Left ventricle myocardium inferior (tissue), 1 donor: ENCODE results near the gene AP4E1. TPM values are rescaled to one million over a fixed set of nuclear protein-coding genes. Genes with fewer than 3 reads are reported as not detected.
"Not testable (repeated sequence)": the region's sequence is repeated elsewhere in the genome, so short reads cannot be mapped to it uniquely, and the experiment has no call there.

Experiments
- DNase-seq: peaks from one replicate; pipeline ENCODE4 v3.0.0-alpha.2; 2020
- H3K27ac ChIP-seq: fragments of 200-600 bp; replicated peaks from 2 replicates; pipeline ENCODE4 v1.8.0; 2021
- H3K27me3 ChIP-seq: fragments of 200-600 bp; 2 replicates; pipeline ENCODE4 v1.8.0; 2021; ENCODE audit warnings: low read depth
- H3K36me3 ChIP-seq: fragments of 200-600 bp; 2 replicates; pipeline ENCODE4 v1.8.0; 2021
- H3K4me1 ChIP-seq: fragments of 200-600 bp; 2 replicates; pipeline ENCODE4 v1.8.0; 2021
- H3K4me3 ChIP-seq: fragments of 200-600 bp; 2 replicates; pipeline ENCODE4 v1.8.0; 2021; ENCODE audit warnings: mild to moderate bottlenecking, moderate library complexity
- H3K9me3 ChIP-seq: fragments of 200-600 bp; replicated peaks from 2 replicates; pipeline ENCODE4 v1.8.0; 2021
- intact Hi-C: fragments of 100-400 bp; cut with micrococcal nuclease; formaldehyde crosslinking; loops from one replicate; pipeline ENCODE4 v1.11.0; 2022
- total RNA-seq: library from RNA; stranded (reverse); fragmentation: NEBNext Ultra II Directional; extraction: Animal tissue kit (Norgen Biotek cat#: 25700); gene quantifications from one replicate; pipeline ENCODE4 v1.2.1, GENCODE V29; 2021
- TF ChIP-seq, protein P1 (sequence below): fragments of 200-600 bp; IDR thresholded peaks from 2 replicates; pipeline ENCODE4 v1.8.0; 2021; ENCODE audit warnings: antibody characterized with exemption, mild to moderate bottlenecking, borderline replicate concordance
- donor health status: DM: no; HTN: yes; CAD: no; lungs with severe emphysema.

Gene AP4E1
- total RNA-seq, 1 donor from 2014 or later = 8.0 TPM

DNA sequence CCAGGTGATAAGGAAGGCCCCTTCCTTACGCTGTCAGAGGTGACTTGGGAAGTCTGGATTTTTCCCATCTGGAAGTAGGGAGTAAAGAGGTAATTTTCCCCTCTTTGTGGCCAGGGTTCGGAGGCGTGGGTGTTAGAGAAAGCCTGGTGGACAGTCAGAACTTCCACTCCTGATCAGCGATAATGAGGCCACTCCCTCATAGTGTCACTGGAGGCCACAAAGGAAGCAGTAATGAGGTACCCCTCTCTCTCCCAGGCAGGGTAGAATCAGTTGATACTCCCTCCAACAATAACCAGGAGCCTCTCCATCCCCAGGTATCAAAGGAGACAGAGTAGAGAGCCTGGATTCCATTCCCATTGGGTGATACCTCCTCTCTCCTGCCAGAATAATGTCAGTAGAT is 30.0 kb downstream of the AP4E1 start:
- Histone ChIP-seq H3K4me3 (no peak overlapping the region), H3K9me3 (no peaks in the 10 kb centered on the region), H3K36me3 (peaks cover 36% of the 10 kb centered on the region), H3K27me3 (no peaks in the 10 kb centered on the region), H3K27ac (no peak overlapping the region), H3K4me1 (no peaks in the 10 kb centered on the region)
- intact Hi-C loops = no loop called here
- no peak for DNase-seq
- TF ChIP-seq, protein P1, sequence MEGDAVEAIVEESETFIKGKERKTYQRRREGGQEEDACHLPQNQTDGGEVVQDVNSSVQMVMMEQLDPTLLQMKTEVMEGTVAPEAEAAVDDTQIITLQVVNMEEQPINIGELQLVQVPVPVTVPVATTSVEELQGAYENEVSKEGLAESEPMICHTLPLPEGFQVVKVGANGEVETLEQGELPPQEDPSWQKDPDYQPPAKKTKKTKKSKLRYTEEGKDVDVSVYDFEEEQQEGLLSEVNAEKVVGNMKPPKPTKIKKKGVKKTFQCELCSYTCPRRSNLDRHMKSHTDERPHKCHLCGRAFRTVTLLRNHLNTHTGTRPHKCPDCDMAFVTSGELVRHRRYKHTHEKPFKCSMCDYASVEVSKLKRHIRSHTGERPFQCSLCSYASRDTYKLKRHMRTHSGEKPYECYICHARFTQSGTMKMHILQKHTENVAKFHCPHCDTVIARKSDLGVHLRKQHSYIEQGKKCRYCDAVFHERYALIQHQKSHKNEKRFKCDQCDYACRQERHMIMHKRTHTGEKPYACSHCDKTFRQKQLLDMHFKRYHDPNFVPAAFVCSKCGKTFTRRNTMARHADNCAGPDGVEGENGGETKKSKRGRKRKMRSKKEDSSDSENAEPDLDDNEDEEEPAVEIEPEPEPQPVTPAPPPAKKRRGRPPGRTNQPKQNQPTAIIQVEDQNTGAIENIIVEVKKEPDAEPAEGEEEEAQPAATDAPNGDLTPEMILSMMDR = no peak

DNA sequence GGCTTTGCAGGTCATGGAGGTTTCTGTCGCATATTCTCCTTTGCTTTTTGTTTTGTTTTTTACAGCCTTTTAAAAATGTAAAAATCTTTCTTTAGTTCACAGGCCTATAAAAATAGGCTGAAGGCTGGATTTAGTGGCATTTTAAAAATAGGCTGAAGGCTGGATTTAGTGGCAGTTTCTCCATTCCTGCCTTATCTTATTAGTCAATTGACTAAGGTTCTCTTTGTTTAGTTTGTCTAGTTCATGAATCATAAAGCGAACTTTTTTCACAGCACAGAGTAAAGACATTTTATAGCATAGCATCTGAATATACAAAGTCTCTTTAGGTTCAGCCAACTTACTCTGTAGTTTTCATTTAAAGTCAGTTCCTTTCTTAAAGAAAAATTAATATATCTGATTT is 31.4 kb downstream of the AP4E1 start:
- TF ChIP-seq, protein P1 = no peak
- intact Hi-C loops = no loop called here
- no peak for DNase-seq
- peaks cover 44% of the 10 kb centered on the region for H3K36me3 ChIP-seq
- H3K27ac ChIP-seq = no peak overlapping the region
- H3K9me3 ChIP-seq = no peaks in the 10 kb centered on the region
- no peak overlapping the region for H3K4me3 ChIP-seq
- H3K27me3 ChIP-seq = no peaks in the 10 kb centered on the region
- H3K4me1 ChIP-seq = no peaks in the 10 kb centered on the region

DNA sequence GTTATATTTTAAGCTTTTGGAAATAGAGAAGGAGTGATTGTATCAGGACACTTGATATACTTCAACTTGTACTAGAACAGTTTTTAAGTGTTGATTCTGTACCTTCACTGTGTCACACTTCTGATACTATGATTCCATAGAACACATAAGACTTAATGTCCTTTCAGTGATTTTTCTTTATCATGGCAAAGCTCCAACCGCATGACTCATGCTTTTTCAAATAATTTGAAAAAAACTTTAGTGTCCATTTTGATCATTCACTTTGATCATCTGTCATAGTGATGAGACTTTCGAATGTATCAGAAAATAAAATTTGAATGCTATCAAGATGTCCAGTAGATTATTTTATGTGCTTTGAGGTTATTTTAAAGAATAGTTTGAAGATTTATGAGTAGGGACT is 32.0 kb downstream of the AP4E1 start:
- Histone ChIP-seq H3K27ac (no peak overlapping the region), H3K27me3 (no peaks in the 10 kb centered on the region), H3K36me3 (peaks cover 48% of the 10 kb centered on the region), H3K4me1 (no peaks in the 10 kb centered on the region), H3K4me3 (no peak overlapping the region), H3K9me3 (no peaks in the 10 kb centered on the region)
- intact Hi-C loops = no loop called here
- TF ChIP-seq, protein P1 = no peak
- no peak for DNase-seq

DNA sequence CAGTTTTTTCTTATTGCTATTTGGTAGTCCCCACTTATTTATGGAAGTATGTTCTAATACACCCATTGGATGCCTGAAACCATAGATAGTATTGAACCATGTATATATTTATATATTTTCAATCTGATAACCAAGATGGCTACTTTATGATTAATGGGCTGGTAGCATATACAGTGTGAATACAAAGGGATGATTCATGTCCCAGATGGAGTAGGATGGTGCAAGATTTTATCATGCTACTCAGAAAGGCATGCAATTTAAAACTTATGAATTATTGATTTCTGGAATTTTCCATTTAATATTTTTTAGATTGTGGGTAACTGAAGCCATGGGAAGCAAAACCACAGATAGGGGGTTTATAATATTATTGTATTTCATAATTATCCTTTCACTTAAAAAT is 35.2 kb downstream of the AP4E1 start:
- intact Hi-C loops = no loop called here
- DNase-seq = no peak
- no peaks in the 10 kb centered on the region for H3K9me3 ChIP-seq
- TF ChIP-seq, protein P1 = no peak
- no peaks in the 10 kb centered on the region for H3K27me3 ChIP-seq
- H3K4me3 ChIP-seq = no peak overlapping the region
- H3K27ac ChIP-seq = no peak overlapping the region
- H3K36me3 ChIP-seq = peaks cover 38% of the 10 kb centered on the region
- H3K4me1 ChIP-seq = no peaks in the 10 kb centered on the region

DNA sequence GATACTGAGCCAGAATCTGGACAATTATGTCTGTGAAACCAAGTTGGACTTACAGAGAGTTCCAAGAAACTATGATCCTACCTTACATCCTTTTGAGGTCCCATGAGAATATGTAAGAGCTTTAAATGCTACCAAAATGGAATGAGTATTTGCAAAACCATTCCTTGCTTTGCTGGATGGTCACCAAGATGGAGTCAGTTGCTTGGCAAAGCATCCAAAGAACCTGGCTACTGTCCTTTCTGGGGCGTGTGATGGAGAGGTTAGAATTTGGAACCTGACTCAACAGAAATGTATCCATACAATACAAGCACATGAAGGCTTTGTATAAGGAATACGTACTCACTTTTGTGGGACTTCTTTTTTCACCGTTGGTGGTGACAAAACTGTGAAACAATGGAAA is 36.2 kb downstream of the AP4E1 start:
- no peaks in the 10 kb centered on the region for H3K9me3 ChIP-seq
- intact Hi-C loops = no loop called here
- no peak for DNase-seq
- H3K36me3 ChIP-seq = peaks cover 45% of the 10 kb centered on the region
- H3K27me3 ChIP-seq = no peaks in the 10 kb centered on the region
- no peak overlapping the region for H3K27ac ChIP-seq
- TF ChIP-seq, protein P1 = no peak
- H3K4me1 ChIP-seq = no peaks in the 10 kb centered on the region
- no peak overlapping the region for H3K4me3 ChIP-seq

DNA sequence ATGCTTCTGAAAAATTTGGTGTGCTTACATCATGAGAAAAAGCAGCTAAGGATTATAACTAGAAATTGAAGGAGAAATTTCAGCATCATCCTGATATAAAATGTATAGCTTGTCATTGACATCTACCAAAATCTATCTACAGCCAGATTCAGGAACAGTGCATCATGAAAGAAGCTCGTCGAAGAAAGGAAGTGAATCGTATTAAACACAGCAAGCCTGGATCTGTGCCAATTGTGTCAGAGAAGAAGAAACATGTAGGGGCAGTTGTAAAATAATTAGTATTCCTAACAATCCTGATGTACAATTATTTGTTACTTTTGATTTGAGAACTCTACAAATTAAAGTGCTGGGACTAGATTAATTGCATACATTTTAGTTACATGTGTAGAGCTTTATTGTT is 37.2 kb downstream of the AP4E1 start:
- H3K27ac ChIP-seq = no peak overlapping the region
- H3K4me1 ChIP-seq = no peaks in the 10 kb centered on the region
- no peaks in the 10 kb centered on the region for H3K9me3 ChIP-seq
- H3K4me3 ChIP-seq = no peak overlapping the region
- intact Hi-C loops = no loop called here
- TF ChIP-seq, protein P1 = no peak
- no peaks in the 10 kb centered on the region for H3K27me3 ChIP-seq
- no peak for DNase-seq
- peaks cover 56% of the 10 kb centered on the region for H3K36me3 ChIP-seq

DNA sequence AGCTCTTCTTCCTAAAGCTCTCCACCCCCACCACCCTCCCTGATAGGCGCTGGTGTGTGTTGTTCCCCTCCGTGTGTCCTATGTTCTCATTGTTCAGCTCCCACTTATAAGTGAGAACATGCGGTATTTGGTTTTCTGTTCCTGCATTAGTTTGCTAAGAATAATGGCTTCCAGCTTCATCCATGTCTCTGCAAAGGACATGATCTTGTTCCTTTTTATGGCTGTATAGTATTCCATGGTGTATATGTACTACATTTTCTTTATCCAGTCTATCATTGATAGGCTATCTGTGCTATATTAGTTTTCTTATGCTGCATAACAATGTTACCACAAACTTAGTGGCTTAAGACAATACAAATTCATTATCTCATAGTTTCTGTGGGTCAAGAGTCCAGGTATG is 42.3 kb downstream of the AP4E1 start:
- peaks cover 66% of the 10 kb centered on the region for H3K36me3 ChIP-seq

More for the DNA sequence above, 42.3 kb downstream of the AP4E1 start:
- DNase-seq, H3K9me3 ChIP-seq, H3K4me1 ChIP-seq, H3K27ac ChIP-seq, H3K4me3 ChIP-seq, H3K27me3 ChIP-seq, intact Hi-C loops: not testable (repeated sequence)
